NB4 (cell line): ENCODE measurements around the gene MROH2A.

Experiments
- CTCF ChIP-seq: IDR thresholded peaks from one replicate; pipeline ENCODE4 v1.5.1; 2012; ENCODE audit warnings: low read depth, low read length
- MAX ChIP-seq: IDR thresholded peaks from 2 replicates; pipeline ENCODE4 v1.6.1; 2011; ENCODE audit warnings: low read depth, low read length
- POLR2A ChIP-seq: IDR thresholded peaks from 2 replicates; pipeline ENCODE4 v1.6.1; 2011; ENCODE audit warnings: mild to moderate bottlenecking; ENCODE audit not compliant: insufficient read length; ENCODE audit errors: extremely low read depth

GRCh38 chr2:233745073-233745755 is 32.9 kb upstream of the MROH2A start:
- TF ChIP-seq POLR2A (no peak), CTCF (no peak), MAX (no peak)
